ENCODE data around the gene ITIH3. TPM values are rescaled to one million over a fixed set of nuclear protein-coding genes. Genes with fewer than 3 reads are reported as not detected.

The ITIH3 gene
- total and polyA plus RNA-seq, 2 of the 8 experiments (the other 6 are each of a cell fraction or from before 2014, with no cell fraction given): not detected

GRCh38 chr3:52838561-52839267 is 44.1 kb downstream of the ITIH3 start:
- Histone ChIP-seq H3K79me2 (ENCODE audit: control insufficient read depth in 1 of 2, insufficient read depth in 2 of 2, low read length in 2 of 2) (no peaks in the 10 kb centered on the region), H4K8ac (ENCODE audit: extremely low read depth, insufficient read depth, low read length) (no peak overlapping the region), H3K9ac (replicated peaks in 1 of 4; ENCODE audit: extremely low read depth in 1 of 4, low read depth in 3 of 4, low read length in 3 of 4) (no peak overlapping the region), H3K27ac (ENCODE audit: low read depth, low read length) (no peak overlapping the region), H3K4me3 (ENCODE audit: extremely low read depth in 1 of 4, insufficient read depth in 2 of 4, low read depth in 3 of 4, low read length in 4 of 4) (no peak overlapping the region), H3K4me1 (replicated peaks in 1 of 4; ENCODE audit: control insufficient read depth in 3 of 4, insufficient read depth in 4 of 4, low read length in 3 of 4) (peaks cover 0 to 5% (median 0%) of the 10 kb centered on the region in 4 experiments; a peak in 3 of 7 replicates), H3K4me2 (ENCODE audit: insufficient read depth in 1 of 2, low read depth in 2 of 2, low read length in 2 of 2) (no peak overlapping the region), H2BK120ac (replicated peaks; ENCODE audit: low read depth, low read length) (no peak overlapping the region), H3K9me3 (ENCODE audit: insufficient read depth in 2 of 2, low read depth in 1 of 2, low read length in 1 of 2) (no peaks in the 10 kb centered on the region), H2BK15ac (ENCODE audit: low read length) (no peak overlapping the region), H2BK5ac (ENCODE audit: low read depth, low read length) (no peak overlapping the region), H3K14ac (ENCODE audit: insufficient read length) (no peak overlapping the region), H2AFZ (ENCODE audit: low read length) (no peak overlapping the region), H3K56ac (replicated peaks; ENCODE audit: insufficient read length, low read depth, low read length) (no peak overlapping the region), H3K36me3 (ENCODE audit: control insufficient read depth in 2 of 4, insufficient read depth in 4 of 4, low read length in 3 of 4) (peaks cover 0 to 5% (median 2%) of the 10 kb centered on the region in 4 experiments; a peak in 3 of 8 replicates), H3K23me2 (ENCODE audit: low read depth, low read length) (no peaks in the 10 kb centered on the region), H3K18ac (ENCODE audit: extremely low read depth, low read length) (no peak overlapping the region), H4K91ac (replicated peaks; ENCODE audit: insufficient read length, low read length) (no peak overlapping the region), H2AK5ac (ENCODE audit: low read depth, low read length) (no peak overlapping the region), H3K79me1 (ENCODE audit: low read depth, low read length) (no peaks in the 10 kb centered on the region; the same call in 1 of the 2 replicates), H2BK12ac (ENCODE audit: low read depth, low read length) (no peak overlapping the region), H2BK20ac (ENCODE audit: low read length) (no peak overlapping the region), H3K23ac (ENCODE audit: insufficient read length) (no peak overlapping the region), H4K20me1 (replicated peaks in 1 of 2; ENCODE audit: control insufficient read depth in 1 of 2, insufficient read depth in 2 of 2, low read length in 2 of 2) (peaks cover 0 to 8% of the 10 kb centered on the region in 2 experiments), H3K4ac (replicated peaks; ENCODE audit: insufficient read length, low read depth, low read length) (no peak overlapping the region), H4K5ac (ENCODE audit: insufficient read length, low read depth, low read length) (no peak overlapping the region), H3K27me3 (replicated peaks in 1 of 4; ENCODE audit: control insufficient read depth in 3 of 4, extremely low read depth in 1 of 4, insufficient read depth in 3 of 4, low read length in 3 of 4) (no peaks in the 10 kb centered on the region)
- DNase-seq (ENCODE audit: low read depth in 1 of 2, low spot score in 2 of 2) (no peak), FAIRE-seq (no peak)
- 91% methylated on average over 8 of the region's 8 CpGs; no CpG with 5 or more reads in 1 of the 2 experiments for WGBS, 2 experiments (ENCODE audit: extremely low coverage in 1 of 2, insufficient coverage in 1 of 2, insufficient read length in 1 of 2, insufficient replicate concordance in 2 of 2, low coverage in 1 of 2, low lambda C conversion rate in 2 of 2, missing lambda C conversion rate in 1 of 2)
- POLR2A ChIA-PET (ENCODE audit: partially characterized antibody): no interaction called here
- TF ChIP-seq CBX5 (IDR thresholded peaks at IDR 0.05; ENCODE audit: low read depth, low read length): no peak
- TF ChIP-seq ASH2L (IDR thresholded peaks at IDR 0.05; ENCODE audit: low read length): no peak
- TF ChIP-seq RFX5 (IDR thresholded peaks at IDR 0.05; ENCODE audit: borderline replicate concordance, low read depth, low read length): no peak
- no peak for TF ChIP-seq RBBP5 (IDR thresholded peaks at IDR 0.05; ENCODE audit: borderline replicate concordance, low read depth, low read length)
- TF ChIP-seq MAFK (IDR thresholded peaks at IDR 0.05; ENCODE audit: low read depth, low read length): no peak
- no peak for TF ChIP-seq SAP30 (IDR thresholded peaks at IDR 0.05; ENCODE audit: insufficient read depth, insufficient replicate concordance, low read length)
- TF ChIP-seq MAX (IDR thresholded peaks at IDR 0.05): no peak
- no peak for TF ChIP-seq NRF1 (IDR thresholded peaks at IDR 0.05; ENCODE audit: low read depth, low read length)
- TF ChIP-seq TBP (IDR thresholded peaks at IDR 0.05; ENCODE audit: low read depth, low read length): no peak
- TF ChIP-seq SIX5 (IDR thresholded peaks at IDR 0.05; ENCODE audit: low read depth, low read length): no peak
- TF ChIP-seq HDAC6 (IDR thresholded peaks at IDR 0.05; ENCODE audit: low read depth, low read length): no peak
- TF ChIP-seq BRCA1 (IDR thresholded peaks at IDR 0.05; ENCODE audit: low read depth, low read length): no peak
- CTCF ChIA-PET (ENCODE audit: partially characterized antibody): interaction anchor here (0.6 to 6.5 kb wide), 11 partner anchors 7 to 272 kb away, joined by 3 to 73 read pairs (median 6); no protein-coding TSS in a partner anchor
